Brain microvascular endothelial cell (primary cell): ENCODE data around the gene CARD8.
A peak's percentile ranks its signal among the peaks of the same experiment; 100 is the strongest.
"Not testable (repeated sequence)": the region's sequence is repeated elsewhere in the genome, so short reads cannot be mapped to it uniquely, and the experiment has no call there.

Source experiments
- DNase-seq: peaks from one replicate; pipeline ENCODE4 v3.0.0-alpha.2; 2020
- H3K27ac ChIP-seq: fragments of 250-450 bp; sonication (Bioruptor Pico); 2 replicates; pipeline ENCODE4 v1.5.1; 2020; ENCODE audit warnings: mild to moderate bottlenecking, moderate library complexity
- H3K27me3 ChIP-seq: fragments of 250-450 bp; sonication (Bioruptor Pico); replicated peaks from 2 replicates; pipeline ENCODE4 v1.5.1; 2020; ENCODE audit warnings: mild to moderate bottlenecking
- H3K36me3 ChIP-seq: fragments of 250-450 bp; sonication (Bioruptor Pico); replicated peaks from 2 replicates; pipeline ENCODE4 v1.5.1; 2020; ENCODE audit warnings: mild to moderate bottlenecking
- H3K4me3 ChIP-seq: 2 replicates; pipeline ENCODE4 v1.5.1; 2011; ENCODE audit warnings: low read depth, mild to moderate bottlenecking, control low read depth, low read length, moderate library complexity
- CTCF ChIP-seq: IDR thresholded peaks from 2 replicates; pipeline ENCODE4 v1.5.1; 2011; ENCODE audit warnings: low read depth, mild to moderate bottlenecking, moderate library complexity, low read length, control low read depth, inconsistent platforms; ENCODE audit errors: missing control alignments
- in situ Hi-C: cut with HindIII; loops from 2 replicates; pipeline ENCODE4 v1.10.0; 2017; ENCODE audit warnings: low sequenced_read_pairs, low pct_ligation_motif_present

The CARD8 gene

GRCh38 chr19:48237057-48237456, 18.7 kb downstream of the CARD8 start:
- TF ChIP-seq CTCF: no peak
- no peak overlapping the region for H3K4me3 ChIP-seq
- DNase-seq: no peak
- H3K36me3 ChIP-seq: peaks cover 24% of the 10 kb centered on the region
- in situ Hi-C loops: no loop called here
- no peak overlapping the region for H3K27ac ChIP-seq
- no peaks in the 10 kb centered on the region for H3K27me3 ChIP-seq

GRCh38 chr19:48230555-48231129, 25.1 kb downstream of the CARD8 start:
- TF ChIP-seq CTCF: no peak
- peaks cover 19% of the 10 kb centered on the region for H3K36me3 ChIP-seq
- H3K4me3 ChIP-seq: no peak overlapping the region
- in situ Hi-C loops: no loop called here
- H3K27ac ChIP-seq: no peak overlapping the region
- H3K27me3 ChIP-seq: no peaks in the 10 kb centered on the region
- DNase-seq: no peak

- H3K27me3 ChIP-seq: no peaks in the 10 kb centered on the region
- H3K4me3 ChIP-seq: no peak overlapping the region
- in situ Hi-C loops: no loop called here
- no peak overlapping the region for H3K27ac ChIP-seq
- DNase-seq: no peak
- no peak for TF ChIP-seq CTCF
- H3K36me3 ChIP-seq: no peaks in the 10 kb centered on the region
These were observed 34.1 kb downstream of the CARD8 start for GRCh38 chr19:48221628-48222027.

GRCh38 chr19:48220784-48221183, 34.9 kb downstream of the CARD8 start:
- H3K4me3 ChIP-seq, in situ Hi-C loops, H3K36me3 ChIP-seq, DNase-seq, H3K27ac ChIP-seq, H3K27me3 ChIP-seq: not testable (repeated sequence)

- Histone ChIP-seq H3K27ac (no peak overlapping the region), H3K36me3 (no peaks in the 10 kb centered on the region), H3K27me3 (no peaks in the 10 kb centered on the region), H3K4me3 (no peak overlapping the region)
- DNase-seq: peak; percentile 12
- TF ChIP-seq CTCF: no peak
- in situ Hi-C loops: no loop called here
These were observed 36.7 kb downstream of the CARD8 start for GRCh38 chr19:48218997-48219396.

GRCh38 chr19:48216933-48217332, 38.8 kb downstream of the CARD8 start:
- in situ Hi-C loops: no loop called here

More at GRCh38 chr19:48216933-48217332, 38.8 kb downstream of the CARD8 start:
- Histone ChIP-seq H3K27ac (no peak overlapping the region), H3K4me3 (no peak overlapping the region), H3K27me3 (no peaks in the 10 kb centered on the region), H3K36me3 (no peaks in the 10 kb centered on the region)
- no peak for TF ChIP-seq CTCF
- no peak for DNase-seq
